Progenitor cell of endocrine pancreas (in vitro differentiated cells): ENCODE measurements around the gene CASP3. TPM values are rescaled to one million over a fixed set of nuclear protein-coding genes. Genes with fewer than 3 reads are reported as not detected.
"Not testable (repeated sequence)": the region's sequence is repeated elsewhere in the genome, so short reads cannot be mapped to it uniquely, and the experiment has no call there.

Source experiments
- DNase-seq: peaks from one replicate; pipeline ENCODE4 v3.0.0; 2021; ENCODE audit warnings: low spot score; ENCODE audit not compliant: unreplicated experiment
- H3K27ac Mint-ChIP-seq: 2 replicates; pipeline ENCODE4 v1.8.0; 2021; ENCODE audit warnings: mild to moderate bottlenecking, moderate library complexity, mixed read lengths
- H3K27me3 Mint-ChIP-seq: 2 replicates; pipeline ENCODE4 v1.8.0; 2021; ENCODE audit warnings: mixed read lengths
- H3K36me3 Mint-ChIP-seq: 2 replicates; pipeline ENCODE4 v1.8.0; 2022; ENCODE audit warnings: mixed read lengths; ENCODE audit not compliant: insufficient read depth
- H3K4me1 Mint-ChIP-seq: 2 replicates; pipeline ENCODE4 v1.8.0; 2021; ENCODE audit warnings: low read depth, mixed read lengths
- H3K4me3 Mint-ChIP-seq: 2 replicates; pipeline ENCODE4 v1.8.0; 2021; ENCODE audit warnings: low read depth, mild to moderate bottlenecking, moderate library complexity, mixed read lengths
- H3K9me3 Mint-ChIP-seq: 2 replicates; pipeline ENCODE4 v1.8.0; 2021; ENCODE audit warnings: low read depth, mixed read lengths
- total RNA-seq: library from RNA; stranded (reverse); gene quantifications from 2 replicates; pipeline ENCODE4 v1.2.1, GENCODE V29; 2021
- TF ChIP-seq, protein P1 (sequence below): fragments of 200-600 bp; sonication (generic); IDR thresholded peaks from one replicate; pipeline ENCODE4 v1.5.0; 2021; ENCODE audit warnings: antibody characterized with exemption, mild to moderate bottlenecking; ENCODE audit not compliant: unreplicated experiment

The CASP3 gene
- total RNA-seq, 1 donor from 2014 or later = 29.6 TPM

DNA sequence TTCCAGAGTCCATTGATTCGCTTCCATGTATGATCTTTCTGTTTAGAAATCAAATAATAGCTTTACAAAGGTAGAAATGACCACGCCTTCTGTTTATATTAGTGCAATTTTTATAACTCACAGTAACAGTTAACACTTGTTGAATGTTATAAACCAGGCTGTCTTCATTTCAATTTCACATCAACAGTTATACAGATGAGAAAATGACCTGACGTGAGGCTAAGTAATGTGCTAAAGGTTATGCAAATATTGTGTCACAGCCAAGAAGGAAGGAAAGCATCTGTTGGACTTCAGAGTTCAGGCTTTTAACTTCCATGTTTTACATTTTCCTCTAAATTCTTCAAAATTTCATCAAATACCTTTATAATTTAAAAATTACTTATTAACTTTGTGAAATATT is 13.9 kb downstream of the CASP3 start:
- H3K36me3 Mint-ChIP-seq = peaks cover 28% of the 10 kb centered on the region
- no peaks in the 10 kb centered on the region for H3K9me3 Mint-ChIP-seq
- H3K27me3 Mint-ChIP-seq = no peaks in the 10 kb centered on the region
- H3K4me3 Mint-ChIP-seq = no peak overlapping the region
- TF ChIP-seq, protein P1, sequence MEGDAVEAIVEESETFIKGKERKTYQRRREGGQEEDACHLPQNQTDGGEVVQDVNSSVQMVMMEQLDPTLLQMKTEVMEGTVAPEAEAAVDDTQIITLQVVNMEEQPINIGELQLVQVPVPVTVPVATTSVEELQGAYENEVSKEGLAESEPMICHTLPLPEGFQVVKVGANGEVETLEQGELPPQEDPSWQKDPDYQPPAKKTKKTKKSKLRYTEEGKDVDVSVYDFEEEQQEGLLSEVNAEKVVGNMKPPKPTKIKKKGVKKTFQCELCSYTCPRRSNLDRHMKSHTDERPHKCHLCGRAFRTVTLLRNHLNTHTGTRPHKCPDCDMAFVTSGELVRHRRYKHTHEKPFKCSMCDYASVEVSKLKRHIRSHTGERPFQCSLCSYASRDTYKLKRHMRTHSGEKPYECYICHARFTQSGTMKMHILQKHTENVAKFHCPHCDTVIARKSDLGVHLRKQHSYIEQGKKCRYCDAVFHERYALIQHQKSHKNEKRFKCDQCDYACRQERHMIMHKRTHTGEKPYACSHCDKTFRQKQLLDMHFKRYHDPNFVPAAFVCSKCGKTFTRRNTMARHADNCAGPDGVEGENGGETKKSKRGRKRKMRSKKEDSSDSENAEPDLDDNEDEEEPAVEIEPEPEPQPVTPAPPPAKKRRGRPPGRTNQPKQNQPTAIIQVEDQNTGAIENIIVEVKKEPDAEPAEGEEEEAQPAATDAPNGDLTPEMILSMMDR = no peak
- peaks cover 2% of the 10 kb centered on the region for H3K4me1 Mint-ChIP-seq
- H3K27ac Mint-ChIP-seq = no peak overlapping the region
- no peak for DNase-seq

DNA sequence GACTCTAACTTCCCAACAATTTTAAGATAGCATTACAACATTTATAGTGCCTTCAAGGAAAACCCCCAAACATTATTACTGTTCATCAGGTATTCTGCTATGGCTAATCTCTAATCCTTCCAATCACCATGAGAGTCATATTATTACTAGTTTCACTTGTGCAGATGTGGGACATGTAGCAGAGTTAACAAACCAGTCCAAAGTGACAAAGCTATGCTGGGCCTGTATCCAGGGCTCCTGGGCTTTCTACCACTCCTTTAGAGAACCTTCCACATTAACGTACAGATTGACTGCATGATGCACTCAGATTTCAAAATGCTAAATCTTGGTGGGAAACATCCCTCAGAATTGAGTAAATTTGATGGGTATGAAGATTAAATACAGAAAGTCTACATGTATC is 16.4 kb downstream of the CASP3 start:
- peaks cover 35% of the 10 kb centered on the region for H3K36me3 Mint-ChIP-seq
- H3K4me3 Mint-ChIP-seq = no peak overlapping the region
- peaks cover 2% of the 10 kb centered on the region for H3K4me1 Mint-ChIP-seq
- no peaks in the 10 kb centered on the region for H3K9me3 Mint-ChIP-seq
- no peaks in the 10 kb centered on the region for H3K27me3 Mint-ChIP-seq
- no peak for DNase-seq
- no peak overlapping the region for H3K27ac Mint-ChIP-seq
- TF ChIP-seq, protein P1 = no peak

DNA sequence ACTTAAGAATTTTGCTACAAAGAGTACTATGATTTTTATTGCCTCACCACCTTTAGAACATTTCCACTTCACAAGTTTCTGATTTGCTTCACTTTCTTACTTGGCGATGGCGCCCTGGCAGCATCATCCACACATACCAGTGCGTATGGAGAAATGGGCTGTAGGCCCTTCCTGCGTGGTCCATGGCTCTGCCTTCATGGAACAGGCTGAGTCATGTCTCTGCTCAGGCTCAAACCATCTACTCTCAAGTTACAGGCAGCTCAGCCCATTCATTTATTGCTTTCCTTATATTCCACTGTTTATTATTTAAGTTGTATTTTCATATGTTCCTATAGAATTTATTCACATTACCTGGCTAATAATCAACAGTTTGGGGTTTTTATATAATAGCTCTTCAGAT is 21.1 kb downstream of the CASP3 start:
- Mint-ChIP-seq H3K9me3 (peaks cover 8% of the 10 kb centered on the region), H3K27me3 (no peaks in the 10 kb centered on the region), H3K4me3 (no peak overlapping the region), H3K4me1 (peaks cover 15% of the 10 kb centered on the region), H3K36me3 (peaks cover 43% of the 10 kb centered on the region), H3K27ac (no peak overlapping the region)
- DNase-seq = no peak
- TF ChIP-seq, protein P1 = no peak

DNA sequence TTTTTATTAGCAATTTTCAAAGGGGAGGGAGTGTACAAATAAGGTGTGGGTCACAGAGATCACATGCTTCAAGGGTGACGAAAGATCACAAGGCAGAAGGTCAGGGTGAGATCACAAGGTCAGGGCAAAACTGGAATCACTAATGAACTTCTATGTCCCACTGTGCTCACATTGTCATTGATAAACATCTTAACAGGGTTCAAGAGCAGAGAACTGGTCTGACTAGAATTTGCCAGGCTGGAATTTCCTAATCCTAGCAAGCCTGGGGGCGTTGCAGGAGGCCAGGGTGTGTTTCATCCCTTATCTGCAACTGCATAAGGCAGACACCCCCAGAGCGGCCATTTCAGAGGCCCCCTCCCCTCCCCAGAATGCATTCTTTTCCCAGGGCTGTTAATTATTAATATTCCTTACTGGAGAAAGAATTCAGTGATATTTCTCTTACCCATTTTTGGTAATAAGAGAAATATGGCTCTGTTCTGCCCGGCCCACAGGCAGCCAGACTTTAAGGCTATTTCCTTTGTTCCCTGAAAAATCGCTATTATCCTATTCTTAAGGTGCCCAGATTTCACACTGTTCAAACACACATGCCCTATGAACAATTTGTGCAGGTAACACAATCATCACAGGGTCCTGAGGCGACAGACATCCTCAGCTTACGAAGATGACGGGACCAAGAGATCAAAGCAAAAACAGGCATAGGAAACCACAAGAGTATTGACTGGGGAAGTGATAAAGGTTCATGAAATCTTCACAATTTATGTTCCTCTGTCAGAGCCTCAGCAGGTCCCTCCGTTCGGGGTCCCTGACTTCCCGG is 23.3 kb downstream of the CASP3 start:
- peaks cover 12% of the 10 kb centered on the region for H3K9me3 Mint-ChIP-seq
- H3K27me3 Mint-ChIP-seq, DNase-seq, H3K4me3 Mint-ChIP-seq: not testable (repeated sequence)
- peaks cover 15% of the 10 kb centered on the region for H3K4me1 Mint-ChIP-seq
- peak overlapping the region; percentile 91 for H3K27ac Mint-ChIP-seq
- H3K36me3 Mint-ChIP-seq = peaks cover 41% of the 10 kb centered on the region

DNA sequence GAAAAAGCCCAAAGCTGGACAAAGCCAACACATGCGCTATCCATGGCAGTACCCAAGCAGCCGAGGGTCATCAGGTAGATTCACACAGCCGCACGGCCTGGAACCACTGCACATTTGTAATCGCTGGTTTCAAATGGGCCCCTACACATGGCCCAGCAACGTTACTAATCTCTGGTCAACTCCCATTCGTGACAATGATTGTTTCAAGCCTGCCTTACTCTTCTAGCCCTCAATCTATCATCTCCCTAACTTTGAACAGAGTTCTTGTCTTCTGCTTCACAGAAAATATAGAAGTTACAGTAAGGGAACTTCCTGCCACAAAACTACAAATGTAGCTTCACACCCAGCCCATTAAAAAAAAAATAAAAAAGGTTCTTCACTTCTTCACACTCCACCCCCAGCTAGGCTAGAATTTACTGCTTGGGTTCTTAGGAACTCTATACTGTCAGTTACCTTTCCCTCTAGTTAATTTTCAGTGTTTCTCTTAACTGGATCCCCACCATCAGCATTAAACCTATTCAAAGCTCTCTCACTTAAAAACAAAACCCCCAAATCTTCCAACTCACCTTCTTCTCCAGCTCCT is 24.2 kb downstream of the CASP3 start:
- H3K27ac Mint-ChIP-seq = peak overlapping the region; percentile 91
- H3K36me3 Mint-ChIP-seq = peaks cover 38% of the 10 kb centered on the region
- no peaks in the 10 kb centered on the region for H3K27me3 Mint-ChIP-seq
- H3K4me1 Mint-ChIP-seq = peaks cover 15% of the 10 kb centered on the region
- TF ChIP-seq, protein P1 = no peak
- H3K4me3 Mint-ChIP-seq = no peak overlapping the region
- no peak for DNase-seq
- peaks cover 12% of the 10 kb centered on the region for H3K9me3 Mint-ChIP-seq

DNA sequence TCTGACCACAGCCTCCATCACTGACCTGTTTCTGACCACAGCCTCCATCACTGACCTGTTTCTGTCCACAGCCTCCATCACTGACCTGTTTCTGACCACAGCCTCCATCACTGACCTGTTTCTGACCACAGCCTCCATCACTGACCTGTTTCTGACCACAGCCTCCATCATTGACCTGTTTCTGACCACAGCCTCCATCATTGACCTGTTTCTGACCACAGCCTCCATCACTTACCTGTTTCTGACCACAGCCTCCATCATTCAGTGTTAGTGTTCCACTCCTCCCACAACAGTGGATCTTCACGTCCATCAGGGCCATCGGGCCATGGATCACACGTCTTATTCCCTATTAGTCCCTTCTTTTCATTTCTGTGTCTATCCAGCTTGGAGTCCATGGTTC is 24.7 kb downstream of the CASP3 start:
- not testable (repeated sequence) for H3K27ac Mint-ChIP-seq

More for the DNA sequence above, 24.7 kb downstream of the CASP3 start:
- H3K27me3 Mint-ChIP-seq, DNase-seq, H3K4me3 Mint-ChIP-seq: not testable (repeated sequence)
- Mint-ChIP-seq H3K4me1 (peaks cover 15% of the 10 kb centered on the region), H3K9me3 (peaks cover 12% of the 10 kb centered on the region), H3K36me3 (peaks cover 36% of the 10 kb centered on the region)
